NCI-H2081 (cell line): Measurements from ENCODE around the gene DNAH14.
A peak's percentile ranks its signal among the peaks of the same experiment; 100 is the strongest.
"Not testable (repeated sequence)": the region's sequence is repeated elsewhere in the genome, so short reads cannot be mapped to it uniquely, and the experiment has no call there.

Experiments used
- DNase-seq, 2 experiments: peaks; one replicate each; lab custom pipeline; 2025; lab: John Stamatoyannopoulos, UW

Gene DNAH14

DNA sequence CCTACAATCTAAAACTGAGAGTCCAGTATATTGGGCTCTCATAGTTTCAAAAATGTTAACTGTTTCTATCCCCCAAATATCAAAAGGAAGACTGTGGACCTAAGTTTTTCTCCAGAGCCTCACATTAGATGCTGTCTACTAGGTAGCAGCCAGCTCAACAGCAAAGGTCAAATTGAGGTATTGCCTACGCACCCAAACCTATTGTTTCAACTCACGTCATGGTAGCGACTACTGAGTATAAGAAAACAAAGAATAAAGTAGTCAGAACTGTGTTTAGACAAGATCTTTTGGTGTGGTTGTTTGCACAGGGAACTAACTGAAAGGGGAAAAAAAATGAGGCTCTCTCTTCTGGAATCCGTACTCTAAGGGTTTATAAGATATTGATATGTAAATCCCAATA lies 325.2 kb downstream of the DNAH14 start:
- DNase-seq: no peak

- no peak for DNase-seq
These were observed 327.6 kb downstream of the DNAH14 start for GRCh38 chr1:225257081-225257480.

DNA sequence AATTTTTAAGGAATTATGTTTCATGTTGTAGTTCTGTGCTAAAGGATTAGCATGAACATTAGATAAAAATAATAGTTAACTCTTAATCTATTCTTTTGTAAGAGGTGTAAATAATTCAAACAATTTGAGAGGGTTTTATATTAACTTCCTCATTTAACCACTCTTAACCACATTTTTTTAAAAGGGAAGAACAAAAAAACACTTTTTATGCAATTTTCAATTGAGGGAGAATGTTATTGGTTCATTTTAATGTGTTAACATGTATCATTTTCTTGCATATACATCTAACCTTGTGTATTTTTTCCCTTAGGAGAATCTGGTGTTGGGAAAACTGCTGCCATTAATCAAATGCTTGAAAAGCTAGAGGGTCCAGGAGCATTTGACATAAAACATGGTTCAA lies 329.3 kb downstream of the DNAH14 start:
- no peak for DNase-seq

DNA sequence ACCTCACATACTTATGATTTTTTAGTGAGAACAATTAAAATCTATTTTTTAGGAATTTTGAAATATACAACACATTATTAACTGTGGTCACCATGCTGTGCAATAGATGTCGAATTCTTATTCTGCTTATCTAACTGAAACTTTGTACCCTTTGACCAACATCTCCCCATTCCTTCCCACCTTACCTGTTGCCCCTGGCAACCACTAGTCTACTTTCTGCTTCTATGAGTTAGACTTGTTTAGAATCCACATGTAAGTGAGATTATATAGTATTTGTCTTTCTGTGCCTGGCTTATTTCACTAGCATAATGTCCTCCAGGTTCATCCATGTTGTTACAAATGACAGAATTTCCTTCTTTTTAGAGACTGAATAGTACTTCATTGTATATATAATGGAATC lies 330.1 kb downstream of the DNAH14 start:
- no peak for DNase-seq

DNA sequence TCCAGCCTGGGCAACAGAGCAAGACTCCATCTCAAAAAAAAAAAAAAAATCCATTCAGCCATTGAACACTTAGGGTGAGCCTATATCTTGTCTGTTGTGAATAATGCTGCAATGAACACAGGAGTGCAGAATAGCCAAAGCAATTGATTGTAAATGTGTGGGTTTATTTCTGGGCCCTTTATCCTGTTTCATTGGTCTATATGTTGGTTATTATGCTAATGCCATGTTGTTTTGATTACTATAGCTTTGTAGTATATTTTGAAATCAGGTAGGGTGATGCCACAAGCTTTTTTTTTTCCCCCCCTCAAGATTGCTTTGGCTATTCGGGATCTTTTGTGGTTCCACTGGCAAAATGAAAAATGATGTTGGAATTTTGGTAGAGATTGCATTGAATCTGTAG lies 330.8 kb downstream of the DNAH14 start:
- DNase-seq: no peak

DNA sequence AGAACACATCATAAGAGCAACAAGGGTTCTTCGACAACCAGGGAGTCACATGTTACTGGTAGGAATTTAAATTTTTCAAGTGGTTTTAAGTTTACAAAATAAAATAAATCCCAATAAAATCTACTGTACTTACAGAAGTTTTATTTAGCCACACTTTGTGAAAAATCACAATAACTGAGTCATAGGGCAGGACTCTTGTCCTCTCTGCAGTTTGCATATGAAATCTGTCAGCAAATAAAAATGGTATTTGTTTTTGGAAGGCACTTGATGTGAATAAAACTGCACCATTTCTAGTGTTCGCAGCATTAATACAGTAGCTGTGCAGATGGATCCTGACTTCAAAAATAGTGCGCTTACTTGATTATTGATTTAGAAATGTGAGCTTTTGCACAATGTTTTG lies 348.0 kb downstream of the DNAH14 start:
- no peak for DNase-seq

DNA sequence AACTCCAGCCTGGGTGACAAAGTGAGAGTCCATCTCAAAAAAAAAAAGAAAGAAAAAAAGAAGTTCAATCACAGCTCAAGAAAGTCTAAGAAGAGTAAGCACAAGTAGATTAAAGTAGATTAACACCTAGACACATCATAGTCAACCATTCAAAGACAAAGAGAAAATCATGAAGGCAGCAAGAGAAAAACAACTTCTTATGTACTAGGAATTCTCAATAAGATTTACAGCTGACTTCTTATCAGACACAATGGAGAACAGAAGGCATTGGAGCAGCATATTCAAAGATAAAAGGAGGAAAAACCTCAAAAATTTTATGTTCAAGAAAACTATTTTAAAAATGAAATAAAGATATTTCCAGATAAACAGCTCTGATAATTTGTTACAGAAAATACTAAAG lies 351.1 kb downstream of the DNAH14 start:
- DNase-seq: no peak

DNA sequence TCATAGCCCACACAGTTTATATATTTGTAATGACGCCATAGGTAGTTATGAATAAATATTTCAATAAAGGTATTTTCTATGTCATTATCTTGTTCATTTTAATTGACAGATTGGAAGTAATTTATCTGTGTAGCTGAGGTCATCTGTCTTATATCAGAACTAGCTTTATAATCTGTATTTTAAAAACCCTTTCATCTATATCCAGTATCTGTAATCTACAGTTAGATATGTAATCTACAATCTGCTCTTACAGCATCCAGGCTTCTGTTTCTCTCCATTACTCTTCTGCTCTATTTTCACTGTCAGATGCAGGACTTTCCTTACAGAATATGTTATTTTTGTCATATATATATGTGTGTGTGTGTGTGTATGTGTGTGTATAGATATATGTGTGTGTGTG lies 360.8 kb downstream of the DNAH14 start:
- DNase-seq: no peak

DNA sequence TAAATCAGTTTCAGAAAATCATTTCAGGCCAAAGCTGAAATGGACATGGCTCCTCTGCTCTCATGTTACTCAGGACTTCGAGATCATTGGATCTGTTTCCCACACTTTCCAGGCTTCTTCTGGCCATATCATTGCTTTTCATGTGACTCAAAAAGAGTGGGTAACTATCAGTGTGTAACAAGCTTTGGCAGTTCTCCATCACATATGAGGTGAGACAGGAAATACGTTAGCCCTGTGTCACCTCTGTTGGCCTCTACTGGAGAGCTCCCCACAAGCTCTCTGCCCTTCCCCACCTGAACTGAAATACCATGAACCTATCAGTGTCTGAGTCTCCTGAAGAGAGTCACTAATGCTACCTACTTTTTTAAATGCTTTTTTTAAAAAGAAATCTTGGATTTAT lies 370.1 kb downstream of the DNAH14 start:
- DNase-seq: no peak

GRCh38 chr1:225300381-225300780 lies 370.9 kb downstream of the DNAH14 start:
- DNase-seq: no peak

GRCh38 chr1:225304996-225305395 lies 375.5 kb downstream of the DNAH14 start:
- DNase-seq: no peak

DNA sequence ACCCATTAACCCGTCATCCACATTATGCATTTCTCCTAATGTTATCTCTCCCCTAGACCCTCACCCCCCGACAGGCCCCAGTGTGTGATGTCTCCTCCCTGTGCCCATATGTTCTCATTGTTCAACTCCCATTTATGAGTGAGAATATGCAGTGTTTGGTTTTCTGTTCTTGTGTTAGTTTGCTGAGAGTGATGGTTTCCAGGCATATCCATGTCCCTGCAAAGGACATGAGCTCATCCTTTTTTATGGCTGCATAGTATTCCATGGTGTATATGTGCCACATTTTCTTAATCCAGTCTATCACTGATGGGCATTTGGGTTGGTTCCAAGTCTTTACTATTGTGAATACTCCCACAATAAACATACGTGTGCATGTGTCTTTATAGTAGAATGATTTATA lies 381.1 kb downstream of the DNAH14 start:
- DNase-seq: not testable (repeated sequence)

- peak; percentile 48 to 60 for DNase-seq
These were observed 389.5 kb downstream of the DNAH14 start for GRCh38 chr1:225318706-225319575.

- no peak for DNase-seq
These were observed 390.4 kb downstream of the DNAH14 start for GRCh38 chr1:225319871-225320270.

- no peak for DNase-seq
These were observed 392.3 kb downstream of the DNAH14 start for GRCh38 chr1:225321784-225322183.

GRCh38 chr1:225329041-225329440 lies 399.6 kb downstream of the DNAH14 start:
- no peak for DNase-seq

DNA sequence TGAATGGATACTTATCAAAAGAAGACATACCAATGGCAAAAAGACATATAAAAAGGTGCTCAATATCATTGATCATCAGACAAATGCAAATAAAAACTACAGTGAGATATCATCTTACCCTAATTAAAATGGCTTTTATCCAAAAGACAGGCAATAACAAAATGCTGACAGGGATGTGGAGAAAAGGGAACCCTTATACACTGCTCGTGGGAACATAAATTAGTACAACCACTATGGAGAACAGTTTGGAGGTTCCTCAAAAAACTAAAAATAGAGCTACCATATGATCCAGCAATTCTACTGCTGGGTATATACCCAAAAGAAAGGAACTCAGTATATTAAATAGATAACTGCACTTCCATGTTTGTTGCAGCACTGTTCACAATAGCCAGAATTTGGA lies 400.5 kb downstream of the DNAH14 start:
- DNase-seq: not testable (repeated sequence)

GRCh38 chr1:225332686-225333085 lies 403.2 kb downstream of the DNAH14 start:
- DNase-seq: no peak

DNA sequence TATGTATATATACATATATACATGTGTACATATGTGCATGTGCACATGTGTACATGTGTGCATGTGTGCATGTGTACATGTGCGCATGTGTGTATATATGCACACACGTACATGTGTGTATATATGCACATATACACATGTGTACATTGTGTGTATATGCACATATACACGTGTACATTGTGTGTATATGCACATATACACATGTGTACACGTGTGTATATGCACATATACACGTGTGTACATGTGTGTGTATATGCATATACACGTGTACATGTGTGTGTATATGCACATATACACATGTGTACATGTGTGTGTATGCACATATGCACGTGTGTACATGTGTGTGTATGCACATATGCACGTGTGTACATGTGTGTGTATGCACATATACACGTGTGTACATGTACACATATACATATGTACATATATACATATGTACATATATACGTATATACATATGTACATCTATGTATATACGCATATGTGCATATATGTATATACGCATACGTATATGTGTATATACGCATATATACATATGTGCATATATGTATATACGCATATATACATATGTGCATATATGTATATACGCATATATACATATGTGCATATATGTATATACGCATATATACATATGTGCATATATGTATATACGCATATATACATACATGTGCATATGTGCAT lies 405.8 kb downstream of the DNAH14 start:
- DNase-seq: not testable (repeated sequence)

DNA sequence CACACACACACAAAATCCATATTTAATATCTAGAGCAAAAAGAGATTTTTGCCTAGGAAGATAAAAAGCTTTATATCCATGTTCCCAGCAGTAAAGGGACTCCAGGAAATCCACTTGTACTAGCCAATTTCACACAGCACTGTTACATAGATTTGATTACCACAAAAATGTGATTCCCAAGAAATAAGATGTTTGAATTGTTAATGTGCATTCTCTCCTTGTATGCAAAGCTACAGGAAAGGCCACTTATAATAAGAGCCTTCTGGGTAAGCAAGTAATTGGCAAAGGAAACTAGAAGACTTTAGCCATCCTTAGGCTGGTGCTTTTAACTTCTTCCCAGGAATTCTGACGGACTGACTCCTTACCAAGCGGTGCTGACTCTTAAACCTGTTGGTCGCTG lies 409.1 kb downstream of the DNAH14 start:
- DNase-seq: no peak

DNA sequence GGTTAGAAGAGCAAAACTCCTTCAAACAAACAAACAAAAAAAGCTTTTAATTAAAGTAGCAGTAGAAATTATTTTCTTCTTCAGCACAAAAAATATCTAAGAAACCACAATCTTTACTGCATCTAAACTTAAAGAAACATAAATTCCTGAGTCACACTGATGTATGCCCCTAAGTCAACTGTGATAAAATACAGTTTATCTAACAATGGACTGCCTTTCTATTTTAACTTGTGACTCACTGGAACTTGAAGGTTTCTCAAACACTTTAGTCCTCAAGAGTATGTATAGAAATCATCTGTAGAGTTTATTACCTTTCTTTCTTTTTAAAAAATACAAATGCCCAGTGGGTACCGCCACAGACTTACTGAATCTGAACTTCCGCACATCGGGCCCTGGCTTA lies 412.2 kb downstream of the DNAH14 start:
- DNase-seq: no peak

DNA sequence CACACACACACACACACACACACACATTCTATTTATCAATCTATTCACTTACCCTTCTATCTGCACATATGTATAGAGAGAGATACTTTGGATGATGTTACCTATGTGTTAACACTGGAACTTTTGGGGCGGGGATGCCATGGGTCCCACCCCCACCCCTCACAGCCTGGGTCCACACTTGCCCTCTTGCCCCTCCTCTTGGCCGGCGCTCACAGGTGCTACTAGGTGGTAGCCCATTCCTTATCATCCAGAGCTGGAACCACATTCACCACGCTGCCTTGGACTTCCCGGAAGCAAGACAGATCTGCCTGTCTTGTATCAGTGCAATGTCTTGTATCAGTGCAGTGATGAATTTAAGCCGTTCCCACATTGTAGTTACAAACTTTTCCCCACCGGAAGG lies 413.2 kb downstream of the DNAH14 start:
- no peak for DNase-seq

GRCh38 chr1:225343618-225344017 lies 414.1 kb downstream of the DNAH14 start:
- DNase-seq: peak in 1 of 2 experiments; percentile 17
